NCI-H460 (cell line): ENCODE measurements around the gene DDX23. TPM values are rescaled to one million over a fixed set of nuclear protein-coding genes. Genes with fewer than 3 reads are reported as not detected.
A peak's percentile ranks its signal among the peaks of the same experiment; 100 is the strongest.
"Not testable (repeated sequence)": the region's sequence is repeated elsewhere in the genome, so short reads cannot be mapped to it uniquely, and the experiment has no call there.

ENCODE experiments used
- DNase-seq: peaks from one replicate; pipeline ENCODE4 v3.0.0-alpha.2; 2016; ENCODE audit warnings: low read depth; ENCODE audit errors: extremely low read depth
- polyA plus RNA-seq: library from polyadenylated mRNA; depleted of rRNA; stranded (reverse); fragments of >200 nt; gene quantifications from 2 replicates; pipeline ENCODE4 v1.2.3, GENCODE V29; 2014; cell fraction: nucleus; rRNA removed
- total RNA-seq: library from RNA; depleted of rRNA; stranded (reverse); fragments of >200 nt; shearing (Covaris generic); gene quantifications from 2 replicates; pipeline ENCODE4 v1.2.3, GENCODE V29; 2014; rRNA removed

DDX23 gene
- 67.8 and 68.6 TPM in 2 replicates for total RNA-seq
- 91.0 and 135 TPM in 2 replicates for polyA plus RNA-seq

GRCh38 chr12:48851883-48852733 lies at the start of gene DDX23:
Gene DDX23, minus strand, starts transcription at chr12:48852163. Its CDS starts 6,381 bp downstream, at chr12:48845782.
- DNase-seq, result peak; percentile 97

GRCh38 chr12:48901278-48901677 lies 49.3 kb upstream of the DDX23 start:
- DNase-seq, result no peak

- no peak for DNase-seq
Measured at GRCh38 chr12:48899651-48900050, 47.7 kb upstream of the DDX23 start.

GRCh38 chr12:48894271-48894670 lies 42.3 kb upstream of the DDX23 start:
- DNase-seq, result no peak

- DNase-seq, result peak; percentile 75
Measured at GRCh38 chr12:48890657-48891418, 38.9 kb upstream of the DDX23 start.

- DNase-seq, result no peak
Measured at GRCh38 chr12:48889679-48890078, 37.7 kb upstream of the DDX23 start.

- DNase-seq, result no peak
Measured at GRCh38 chr12:48883305-48884161, 31.6 kb upstream of the DDX23 start.

GRCh38 chr12:48882972-48883304 lies 31.0 kb upstream of the DDX23 start:
- DNase-seq, result no peak

GRCh38 chr12:48882315-48882687 lies 30.3 kb upstream of the DDX23 start:
- DNase-seq, result no peak

GRCh38 chr12:48881686-48882314 lies 29.8 kb upstream of the DDX23 start:
- DNase-seq, result no peak

- no peak for DNase-seq
Measured at GRCh38 chr12:48880647-48881046, 28.7 kb upstream of the DDX23 start.

- DNase-seq, result no peak
Measured at GRCh38 chr12:48878548-48878947, 26.6 kb upstream of the DDX23 start.

GRCh38 chr12:48875944-48876515 lies 24.1 kb upstream of the DDX23 start:
- DNase-seq, result no peak

GRCh38 chr12:48873534-48873933 lies 21.6 kb upstream of the DDX23 start:
- DNase-seq, result not testable (repeated sequence)

GRCh38 chr12:48873096-48873495 lies 21.1 kb upstream of the DDX23 start:
- DNase-seq, result no peak

- DNase-seq, result no peak
Measured at GRCh38 chr12:48869191-48869590, 17.2 kb upstream of the DDX23 start.

- no peak for DNase-seq
Measured at GRCh38 chr12:48868451-48868850, 16.5 kb upstream of the DDX23 start.

- DNase-seq, result no peak
Measured at GRCh38 chr12:48866052-48866711, 14.2 kb upstream of the DDX23 start.

GRCh38 chr12:48865281-48866051 lies 13.5 kb upstream of the DDX23 start, which contains the start of gene RND1:
Gene RND1, minus strand, starts transcription at chr12:48865870. Its CDS starts 103 bp downstream, at chr12:48865767.
- peak; percentile 89 for DNase-seq
